ENCODE data around the gene UQCRC1. TPM values are rescaled to one million over a fixed set of nuclear protein-coding genes. Genes with fewer than 3 reads are reported as not detected.

UQCRC1 gene
- total and polyA plus RNA-seq, 2 donors (not counting 1 experiment from before 2014, with no cell fraction given): 226 to 366 TPM

GRCh38 chr3:48628277-48629017 is 19.0 kb upstream of the UQCRC1 start:
- Histone ChIP-seq H3K27ac (ENCODE audit: insufficient read depth, low read length) (no peak overlapping the region), H3K9me3 (ENCODE audit: control insufficient read depth, insufficient read depth, low read depth, low read length) (no peaks in the 10 kb centered on the region), H2AFZ (ENCODE audit: low read length) (no peak overlapping the region), H3K4me1 (ENCODE audit: control insufficient read depth, extremely low read depth, insufficient read depth, low read length) (no peaks in the 10 kb centered on the region), H3K79me2 (ENCODE audit: control insufficient read depth, insufficient read depth, low read length) (no peaks in the 10 kb centered on the region), H3K9ac (ENCODE audit: insufficient read depth, low read length) (no peak overlapping the region), H3K27me3 (ENCODE audit: control insufficient read depth, insufficient read depth, low read length) (no peaks in the 10 kb centered on the region), H3K4me2 (ENCODE audit: extremely low read depth, insufficient read depth, low read length) (no peak overlapping the region), H3K4me3 (replicated peaks in 1 of 4; ENCODE audit: control extremely low read depth in 1 of 4, insufficient read depth in 1 of 4, low read depth in 3 of 4, low read length in 4 of 4) (no peak overlapping the region), H3K36me3 (ENCODE audit: control insufficient read depth, insufficient read depth, low read length) (peaks cover 36% of the 10 kb centered on the region), H4K20me1 (ENCODE audit: control insufficient read depth, extremely low read depth, insufficient read depth, low read length) (no peaks in the 10 kb centered on the region)
- TF ChIP-seq, protein P1, sequence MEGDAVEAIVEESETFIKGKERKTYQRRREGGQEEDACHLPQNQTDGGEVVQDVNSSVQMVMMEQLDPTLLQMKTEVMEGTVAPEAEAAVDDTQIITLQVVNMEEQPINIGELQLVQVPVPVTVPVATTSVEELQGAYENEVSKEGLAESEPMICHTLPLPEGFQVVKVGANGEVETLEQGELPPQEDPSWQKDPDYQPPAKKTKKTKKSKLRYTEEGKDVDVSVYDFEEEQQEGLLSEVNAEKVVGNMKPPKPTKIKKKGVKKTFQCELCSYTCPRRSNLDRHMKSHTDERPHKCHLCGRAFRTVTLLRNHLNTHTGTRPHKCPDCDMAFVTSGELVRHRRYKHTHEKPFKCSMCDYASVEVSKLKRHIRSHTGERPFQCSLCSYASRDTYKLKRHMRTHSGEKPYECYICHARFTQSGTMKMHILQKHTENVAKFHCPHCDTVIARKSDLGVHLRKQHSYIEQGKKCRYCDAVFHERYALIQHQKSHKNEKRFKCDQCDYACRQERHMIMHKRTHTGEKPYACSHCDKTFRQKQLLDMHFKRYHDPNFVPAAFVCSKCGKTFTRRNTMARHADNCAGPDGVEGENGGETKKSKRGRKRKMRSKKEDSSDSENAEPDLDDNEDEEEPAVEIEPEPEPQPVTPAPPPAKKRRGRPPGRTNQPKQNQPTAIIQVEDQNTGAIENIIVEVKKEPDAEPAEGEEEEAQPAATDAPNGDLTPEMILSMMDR (conservative IDR thresholded peaks at IDR 0.05 in 1 of 2, IDR thresholded peaks at IDR 0.05 in 1 of 2; ENCODE audit: low read depth in 1 of 2, low read length in 2 of 2): no peak
- no peak for TF ChIP-seq EZH2 (IDR thresholded peaks at IDR 0.05; ENCODE audit: low read length, missing control alignments)
- no peak for DNase-seq (ENCODE audit: low read depth in 2 of 2)

DNA sequence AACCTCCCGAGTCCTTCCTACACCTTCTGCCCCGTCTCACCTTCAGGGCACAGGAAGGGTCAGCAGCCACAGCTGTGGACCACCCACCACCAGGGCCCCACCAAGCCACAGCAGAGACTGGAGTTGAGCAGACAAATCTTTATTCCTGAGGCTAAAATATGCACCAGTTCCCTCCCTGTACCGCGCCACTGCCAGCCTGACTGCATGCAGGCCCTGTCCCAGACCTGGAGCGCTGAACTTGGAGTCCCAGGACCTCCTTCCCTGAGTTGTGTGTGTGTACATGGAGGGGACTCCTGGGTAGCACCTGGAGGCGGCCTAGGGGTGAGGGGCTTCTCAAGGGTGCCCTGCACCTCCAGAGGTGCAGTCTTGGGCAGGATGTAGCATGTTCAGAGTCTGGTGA is 16.2 kb upstream of the UQCRC1 start:
- Histone ChIP-seq H4K20me1 (ENCODE audit: control insufficient read depth, extremely low read depth, insufficient read depth, low read length) (no peaks in the 10 kb centered on the region), H3K4me1 (ENCODE audit: control insufficient read depth, extremely low read depth, insufficient read depth, low read length) (no peaks in the 10 kb centered on the region), H3K79me2 (ENCODE audit: control insufficient read depth, insufficient read depth, low read length) (no peaks in the 10 kb centered on the region), H3K4me2 (ENCODE audit: extremely low read depth, insufficient read depth, low read length) (no peak overlapping the region), H3K9ac (ENCODE audit: insufficient read depth, low read length) (no peak overlapping the region), H3K36me3 (ENCODE audit: control insufficient read depth, insufficient read depth, low read length) (peaks cover 16% of the 10 kb centered on the region), H3K27ac (ENCODE audit: insufficient read depth, low read length) (no peak overlapping the region), H3K27me3 (ENCODE audit: control insufficient read depth, insufficient read depth, low read length) (no peaks in the 10 kb centered on the region), H3K4me3 (replicated peaks in 1 of 4; ENCODE audit: control extremely low read depth in 1 of 4, insufficient read depth in 1 of 4, low read depth in 3 of 4, low read length in 4 of 4) (no peak overlapping the region), H2AFZ (ENCODE audit: low read length) (no peak overlapping the region), H3K9me3 (ENCODE audit: control insufficient read depth, insufficient read depth, low read depth, low read length) (no peaks in the 10 kb centered on the region)
- TF ChIP-seq, protein P1 (conservative IDR thresholded peaks at IDR 0.05 in 1 of 2, IDR thresholded peaks at IDR 0.05 in 1 of 2; ENCODE audit: low read depth in 1 of 2, low read length in 2 of 2): no peak
- DNase-seq (ENCODE audit: low read depth in 2 of 2): no peak

GRCh38 chr3:48624767-48625166 is 15.3 kb upstream of the UQCRC1 start:
- Histone ChIP-seq H3K36me3 (ENCODE audit: control insufficient read depth, insufficient read depth, low read length) (peaks cover 12% of the 10 kb centered on the region), H3K4me2 (ENCODE audit: extremely low read depth, insufficient read depth, low read length) (no peak overlapping the region), H3K4me3 (replicated peaks in 1 of 4; ENCODE audit: control extremely low read depth in 1 of 4, insufficient read depth in 1 of 4, low read depth in 3 of 4, low read length in 4 of 4) (no peak overlapping the region), H3K9ac (ENCODE audit: insufficient read depth, low read length) (no peak overlapping the region), H3K9me3 (ENCODE audit: control insufficient read depth, insufficient read depth, low read depth, low read length) (no peaks in the 10 kb centered on the region), H3K4me1 (ENCODE audit: control insufficient read depth, extremely low read depth, insufficient read depth, low read length) (no peaks in the 10 kb centered on the region), H3K27ac (ENCODE audit: insufficient read depth, low read length) (no peak overlapping the region), H3K27me3 (ENCODE audit: control insufficient read depth, insufficient read depth, low read length) (no peaks in the 10 kb centered on the region), H4K20me1 (ENCODE audit: control insufficient read depth, extremely low read depth, insufficient read depth, low read length) (no peaks in the 10 kb centered on the region), H2AFZ (ENCODE audit: low read length) (no peak overlapping the region), H3K79me2 (ENCODE audit: control insufficient read depth, insufficient read depth, low read length) (no peaks in the 10 kb centered on the region)
- no peak for DNase-seq (ENCODE audit: low read depth in 2 of 2)
- TF ChIP-seq, protein P1 (conservative IDR thresholded peaks at IDR 0.05 in 1 of 2, IDR thresholded peaks at IDR 0.05 in 1 of 2; ENCODE audit: low read depth in 1 of 2, low read length in 2 of 2): no peak
- TF ChIP-seq EZH2 (IDR thresholded peaks at IDR 0.05; ENCODE audit: low read length, missing control alignments): no peak
